H1 (cell line): Measurements from ENCODE around the gene OBP2B. TPM values are rescaled to one million over a fixed set of nuclear protein-coding genes. Genes with fewer than 3 reads are reported as not detected.

Experiments used
- CTCF ChIA-PET: fragments of 300-600 bp; sonication (Branson Sonifier 250); formaldehyde crosslinking; loops from one replicate; lab custom pipeline; 2021; ENCODE audit not compliant: partially characterized antibody; lab: Charles Lee
- POLR2A ChIA-PET: fragments of 300-600 bp; sonication (Branson Sonifier 250); formaldehyde crosslinking; loops from one replicate; lab custom pipeline; 2021; ENCODE audit warnings: inconsistent platforms; ENCODE audit not compliant: partially characterized antibody; lab: Charles Lee
- DNase-seq, 2 experiments: peaks; one replicate each; pipeline versions ENCODE4 v3.0.0 to v3.0.0-alpha.2; 2010 to 2022; ENCODE audit warnings: low spot score in 2 of 2, low read depth in 1 of 2, mixed read lengths in 1 of 2
- FAIRE-seq: peaks from 2 replicates; lab custom pipeline; 2011; peaks lifted over from hg19 to GRCh38; lab: Jason Lieb, UNC
- H2AFZ ChIP-seq: 2 replicates; pipeline ENCODE4 v1.8.1; 2012; ENCODE audit warnings: low read length, inconsistent platforms
- H2AK5ac ChIP-seq: 2 replicates; pipeline ENCODE4 v1.6.1; 2013; ENCODE audit warnings: low read depth, low read length
- H2BK120ac ChIP-seq: replicated peaks from 2 replicates; pipeline ENCODE3; 2013; ENCODE audit warnings: low read depth, low read length, inconsistent platforms
- H2BK12ac ChIP-seq: 2 replicates; pipeline ENCODE4 v1.6.1; 2013; ENCODE audit warnings: low read depth, low read length
- H2BK15ac ChIP-seq: 2 replicates; pipeline ENCODE4 v1.6.1; 2013; ENCODE audit warnings: low read length
- H2BK20ac ChIP-seq: 2 replicates; pipeline ENCODE4 v1.6.1; 2013; ENCODE audit warnings: low read length
- H2BK5ac ChIP-seq: 2 replicates; pipeline ENCODE4 v1.6.1; 2013; ENCODE audit warnings: low read depth, low read length
- H3K14ac ChIP-seq: 2 replicates; pipeline ENCODE4 v1.6.1; 2013; ENCODE audit warnings: inconsistent platforms; ENCODE audit not compliant: insufficient read length
- H3K18ac ChIP-seq: 2 replicates; pipeline ENCODE4 v1.6.1; 2013; ENCODE audit warnings: low read length; ENCODE audit errors: extremely low read depth
- H3K23ac ChIP-seq: 2 replicates; pipeline ENCODE4 v1.6.1; 2013; ENCODE audit warnings: inconsistent platforms; ENCODE audit not compliant: insufficient read length
- H3K23me2 ChIP-seq: 2 replicates; pipeline ENCODE4 v1.6.1; 2013; ENCODE audit warnings: low read depth, low read length
- H3K27ac ChIP-seq: 2 replicates; pipeline ENCODE4 v1.6.1; 2011; ENCODE audit warnings: low read depth, low read length, inconsistent platforms
- H3K27me3 ChIP-seq, 4 experiments: replicated peaks in 1 of 4; 1 replicate in 1 of 4; 2 replicates in 3 of 4; pipeline versions ENCODE4 v1.6.1 to v1.8.1; 2011 to 2013; ENCODE audit warnings: low read length in 3 of 4, mild to moderate bottlenecking in 3 of 4, inconsistent platforms in 2 of 4, mixed read lengths in 2 of 4, moderate library complexity in 1 of 4; ENCODE audit not compliant: control insufficient read depth in 3 of 4, insufficient read depth in 3 of 4; ENCODE audit errors: extremely low read depth in 1 of 4
- H3K36me3 ChIP-seq, 4 experiments: 2 replicates each; pipeline versions ENCODE4 v1.6.1 to v1.8.1; 2011 to 2013; ENCODE audit warnings: mild to moderate bottlenecking in 4 of 4, low read length in 3 of 4, moderate library complexity in 2 of 4, control low read depth in 1 of 4, inconsistent platforms in 1 of 4; ENCODE audit not compliant: insufficient read depth in 4 of 4, control insufficient read depth in 2 of 4
- H3K4ac ChIP-seq: replicated peaks from 2 replicates; pipeline ENCODE3; 2013; ENCODE audit warnings: low read length, low read depth, mixed read lengths, inconsistent platforms; ENCODE audit not compliant: insufficient read length
- H3K4me1 ChIP-seq, 4 experiments: replicated peaks in 1 of 4; 1 replicate in 1 of 4; 2 replicates in 3 of 4; pipeline versions ENCODE4 v1.6.1 to v1.8.1; 2011 to 2013; ENCODE audit warnings: low read length in 3 of 4, inconsistent platforms in 2 of 4, mixed read lengths in 1 of 4; ENCODE audit not compliant: insufficient read depth in 4 of 4, control insufficient read depth in 3 of 4
- H3K4me2 ChIP-seq, 2 experiments: 2 replicates each; pipeline versions ENCODE4 v1.6.1 to v1.8.1; 2011 to 2013; ENCODE audit warnings: low read depth in 2 of 2, low read length in 2 of 2, control low read depth in 1 of 2, inconsistent platforms in 1 of 2, mild to moderate bottlenecking in 1 of 2; ENCODE audit not compliant: insufficient read depth in 1 of 2
- H3K4me3 ChIP-seq, 4 experiments: fragments of 200-600, 300-600 bp in 1 of 4; sonication (generic), shearing (Covaris generic), sonication (Bioruptor Twin) in 1 of 4; 2 replicates each; pipeline versions ENCODE4 v1.5.1 to v1.8.1; 2011 to 2016; ENCODE audit warnings: low read length in 4 of 4, low read depth in 3 of 4, control low read depth in 2 of 4, inconsistent platforms in 2 of 4, mild to moderate bottlenecking in 2 of 4, mixed read lengths in 1 of 4, moderate library complexity in 1 of 4; ENCODE audit not compliant: insufficient read depth in 2 of 4; ENCODE audit errors: extremely low read depth in 1 of 4
- H3K56ac ChIP-seq: replicated peaks from 2 replicates; pipeline ENCODE3; 2013; ENCODE audit warnings: low read depth, mild to moderate bottlenecking, mixed read lengths, low read length, inconsistent platforms; ENCODE audit not compliant: insufficient read length
- H3K79me1 ChIP-seq: 2 replicates; pipeline ENCODE4 v1.6.1; 2013; ENCODE audit warnings: low read depth, low read length, control low read depth
- H3K79me2 ChIP-seq, 2 experiments: 2 replicates each; pipeline versions ENCODE4 v1.6.1 to v1.8.1; 2012 to 2013; ENCODE audit warnings: low read length in 2 of 2, mild to moderate bottlenecking in 2 of 2, inconsistent platforms in 1 of 2; ENCODE audit not compliant: insufficient read depth in 2 of 2, control insufficient read depth in 1 of 2
- H3K9ac ChIP-seq, 4 experiments: replicated peaks in 1 of 4; 1 replicate in 1 of 4; 2 replicates in 3 of 4; pipeline versions ENCODE4 v1.6.1 to v1.8.1; 2011 to 2013; ENCODE audit warnings: low read depth in 3 of 4, low read length in 3 of 4, control low read depth in 2 of 4, mild to moderate bottlenecking in 2 of 4, moderate library complexity in 2 of 4, inconsistent platforms in 1 of 4; ENCODE audit errors: extremely low read depth in 1 of 4
- H3K9me3 ChIP-seq, 2 experiments: 2 replicates each; pipeline versions ENCODE4 v1.6.1 to v1.8.1; 2012 to 2013; ENCODE audit warnings: mild to moderate bottlenecking in 2 of 2, moderate library complexity in 2 of 2, control low read depth in 1 of 2, inconsistent platforms in 1 of 2, low read depth in 1 of 2, low read length in 1 of 2, mixed read lengths in 1 of 2; ENCODE audit not compliant: insufficient read depth in 2 of 2
- H4K20me1 ChIP-seq, 2 experiments: replicated peaks in 1 of 2; 2 replicates each; pipeline versions ENCODE3 to v1.8.1; 2011 to 2013; ENCODE audit warnings: inconsistent platforms in 2 of 2, low read length in 2 of 2, mild to moderate bottlenecking in 1 of 2; ENCODE audit not compliant: insufficient read depth in 2 of 2, control insufficient read depth in 1 of 2
- H4K5ac ChIP-seq: 2 replicates; pipeline ENCODE4 v1.6.1; 2013; ENCODE audit warnings: low read length, low read depth, mixed read lengths, inconsistent platforms; ENCODE audit not compliant: insufficient read length
- H4K8ac ChIP-seq: 2 replicates; pipeline ENCODE4 v1.8.0; 2013; ENCODE audit warnings: mild to moderate bottlenecking, moderate library complexity, low read length, inconsistent platforms; ENCODE audit not compliant: insufficient read depth; ENCODE audit errors: extremely low read depth
- H4K91ac ChIP-seq: replicated peaks from 2 replicates; pipeline ENCODE3; 2013; ENCODE audit warnings: low read length, mixed read lengths, inconsistent platforms; ENCODE audit not compliant: insufficient read length
- BACH1 ChIP-seq: IDR thresholded peaks from 2 replicates; pipeline ENCODE4 v1.6.1; 2012; ENCODE audit warnings: low read length, improper control_type of control experiment
- CEBPB ChIP-seq: IDR thresholded peaks from 2 replicates; pipeline ENCODE4 v1.6.1; 2012; ENCODE audit warnings: low read depth, low read length
- NANOG ChIP-seq: IDR thresholded peaks from 2 replicates; pipeline ENCODE4 v1.6.1; 2011; ENCODE audit warnings: low read length, low read depth, mild to moderate bottlenecking, inconsistent platforms; ENCODE audit not compliant: insufficient read depth, poor library complexity, severe bottlenecking
- TEAD4 ChIP-seq: IDR thresholded peaks from 2 replicates; pipeline ENCODE4 v1.6.1; 2012; ENCODE audit warnings: low read depth, low read length, inconsistent platforms, mixed read lengths
- WGBS, 2 experiments: shearing (Covaris generic) in 1 of 2; methylation state at CpG; one replicate each; pipeline versions ENCODE4 v1.1.6 to v1.1.7; 2013 to 2015; ENCODE audit warnings: low lambda C conversion rate in 2 of 2, mixed read lengths in 2 of 2, inconsistent platforms in 1 of 2, low coverage in 1 of 2, missing lambda C conversion rate in 1 of 2; ENCODE audit not compliant: insufficient replicate concordance in 2 of 2, insufficient coverage in 1 of 2, insufficient read length in 1 of 2; ENCODE audit errors: extremely low coverage in 1 of 2, missing lambda C conversion rate in 1 of 2; 5-methylcytosine and 5-hydroxymethylcytosine counted together
- polyA plus RNA-seq, 7 experiments: library from polyadenylated mRNA; depleted of rRNA in 3 of 7; stranded (reverse) in 5 of 7; unstranded in 2 of 7; fragments of >200 nt in 5 of 7; fragments of 200-250 nt in 2 of 7; gene quantifications; 1 replicate in 5 of 7; 2 replicates in 1 of 7; 4 replicates in 1 of 7; pipeline versions ENCODE4 v1.2.1 to v1.2.3, GENCODE V29; 2011 to 2013; ENCODE audit warnings: missing spikeins in 2 of 7, mixed read lengths in 2 of 7
- total RNA-seq: library from RNA; stranded (reverse); fragmentation: NEBNext Ultra II Directional; extraction: Animal tissue kit (Norgen Biotek cat#: 25700); gene quantifications from 2 replicates; pipeline ENCODE4 v1.2.1, GENCODE V29; 2021

OBP2B gene
- total and polyA plus RNA-seq, 2 of the 8 experiments (the other 6 are each of a cell fraction or from before 2014, with no cell fraction given) = not detected

DNA sequence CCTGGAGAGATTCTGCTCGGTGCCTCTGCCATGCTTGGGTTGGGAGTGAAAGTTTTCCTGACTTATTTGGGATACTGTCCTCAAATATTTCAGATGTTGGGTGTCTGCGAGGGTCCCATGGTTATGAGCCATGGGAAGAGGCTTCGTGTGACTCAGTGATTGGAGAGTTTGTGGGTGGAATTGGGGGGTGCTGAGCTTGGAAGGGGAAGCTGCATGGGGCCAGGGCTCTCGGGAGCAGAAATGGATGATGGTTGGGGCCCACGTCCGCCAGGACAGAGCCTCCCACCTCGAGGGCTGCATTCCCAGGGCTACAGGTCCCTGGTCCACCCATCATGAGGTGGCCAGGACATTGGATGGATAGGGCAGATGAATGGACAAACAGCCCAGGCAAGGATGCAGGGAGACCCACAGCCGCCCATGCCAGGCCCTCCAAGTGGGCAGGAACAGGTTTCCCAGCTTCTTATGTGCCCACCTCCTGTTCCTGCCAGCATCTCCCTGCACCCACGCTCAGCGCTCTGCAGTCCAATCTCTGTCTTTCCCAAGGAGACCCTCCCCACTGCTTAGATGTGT, 5.5 kb downstream of the OBP2B start:
- no peaks in the 10 kb centered on the region for H4K20me1 ChIP-seq
- no peak overlapping the region for H2BK5ac ChIP-seq
- TF ChIP-seq TEAD4 = no peak
- TF ChIP-seq BACH1 = no peak
- TF ChIP-seq CEBPB = no peak
- TF ChIP-seq NANOG = no peak
- H4K91ac ChIP-seq = no peak overlapping the region
- DNase-seq = no peak
- H3K18ac ChIP-seq = no peak overlapping the region
- H2AK5ac ChIP-seq = no peak overlapping the region
- peaks cover 7 to 48% (median 31%) of the 10 kb centered on the region in 4 experiments for H3K27me3 ChIP-seq
- H2BK120ac ChIP-seq = no peak overlapping the region
- no peak overlapping the region for H3K23ac ChIP-seq
- no peaks in the 10 kb centered on the region for H3K79me1 ChIP-seq
- H3K9ac ChIP-seq = no peak overlapping the region
- no peak overlapping the region for H3K4me3 ChIP-seq
- no peak overlapping the region for H2BK15ac ChIP-seq
- no peak overlapping the region for H3K56ac ChIP-seq
- WGBS, 2 experiments = 72% methylated on average over 10 of the region's 10 CpGs; no CpG with 5 or more reads in 1 of the 2 experiments
- no peak overlapping the region for H2BK12ac ChIP-seq
- ChIA-PET POLR2A (no interaction called here), CTCF (interaction anchor here (1.9 kb wide), 1 partner anchor 16 kb away, joined by 7 read pairs; no protein-coding TSS in a partner anchor)
- H2AFZ ChIP-seq = no peak overlapping the region
- no peak for FAIRE-seq
- no peaks in the 10 kb centered on the region for H3K79me2 ChIP-seq
- no peak overlapping the region for H4K5ac ChIP-seq
- no peak overlapping the region for H4K8ac ChIP-seq
- H3K14ac ChIP-seq = no peak overlapping the region
- no peaks in the 10 kb centered on the region; the same call in 1 of the 2 replicates for H3K23me2 ChIP-seq
- no peak overlapping the region for H3K4me2 ChIP-seq
- H3K27ac ChIP-seq = no peak overlapping the region
- H3K4ac ChIP-seq = no peak overlapping the region
- H3K9me3 ChIP-seq = no peaks in the 10 kb centered on the region
- H3K36me3 ChIP-seq = no peaks in the 10 kb centered on the region
- no peaks in the 10 kb centered on the region; a peak in 1 of 7 replicates for H3K4me1 ChIP-seq
- H2BK20ac ChIP-seq = no peak overlapping the region
